D721Med (cell line): ENCODE results near the gene CEP85.
A peak's percentile ranks its signal among the peaks of the same experiment; 100 is the strongest.

Experiments used
- DNase-seq: peaks from one replicate; pipeline ENCODE4 v3.0.0; 2011; ENCODE audit warnings: low spot score; ENCODE audit not compliant: insufficient read length
- FAIRE-seq: peaks from 2 replicates; lab custom pipeline; 2011; peaks lifted over from hg19 to GRCh38; lab: Jason Lieb, UNC
- TF ChIP-seq, protein P1 (sequence below): IDR thresholded peaks from 2 replicates; pipeline ENCODE4 v1.5.1; 2012; ENCODE audit warnings: mild to moderate bottlenecking, control low read depth; ENCODE audit not compliant: insufficient read depth; ENCODE audit errors: missing control alignments

CEP85 gene

DNA sequence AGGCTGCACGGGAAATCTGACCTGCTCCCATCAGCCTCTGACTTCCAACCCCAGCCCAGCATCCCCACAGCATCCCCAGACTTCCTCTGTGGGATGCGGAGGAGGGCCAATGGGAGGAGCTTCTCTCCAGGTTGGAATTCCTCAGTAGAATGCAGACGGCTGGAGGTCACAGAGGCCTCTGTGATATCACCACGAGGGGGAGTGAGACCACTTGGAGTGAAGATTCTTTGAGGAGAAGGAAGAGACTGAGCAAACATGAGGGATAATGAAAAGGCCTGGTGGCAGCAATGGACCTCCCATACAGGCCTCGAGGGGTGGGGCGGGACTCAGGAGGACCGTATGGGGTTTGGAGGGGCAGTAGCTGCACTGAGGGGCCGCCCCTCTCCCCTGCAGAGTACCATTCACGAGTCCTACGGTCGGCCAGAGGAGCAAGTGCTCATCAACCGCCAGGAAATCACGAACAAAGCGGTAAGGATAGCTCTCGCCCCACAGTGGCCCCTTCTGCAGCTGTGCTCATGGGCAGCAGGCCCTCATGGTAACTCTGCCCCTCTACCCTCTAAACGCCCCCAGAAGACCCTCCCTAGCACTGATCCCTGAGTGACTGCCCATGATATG is 43.5 kb upstream of the CEP85 start, which contains the start of gene CATSPER4:
TSS of gene CATSPER4 (plus strand) at position 230 of the 615 bp plus-strand sequence. CDS start at position 256, 26 bp downstream.
- TF ChIP-seq, protein P1, sequence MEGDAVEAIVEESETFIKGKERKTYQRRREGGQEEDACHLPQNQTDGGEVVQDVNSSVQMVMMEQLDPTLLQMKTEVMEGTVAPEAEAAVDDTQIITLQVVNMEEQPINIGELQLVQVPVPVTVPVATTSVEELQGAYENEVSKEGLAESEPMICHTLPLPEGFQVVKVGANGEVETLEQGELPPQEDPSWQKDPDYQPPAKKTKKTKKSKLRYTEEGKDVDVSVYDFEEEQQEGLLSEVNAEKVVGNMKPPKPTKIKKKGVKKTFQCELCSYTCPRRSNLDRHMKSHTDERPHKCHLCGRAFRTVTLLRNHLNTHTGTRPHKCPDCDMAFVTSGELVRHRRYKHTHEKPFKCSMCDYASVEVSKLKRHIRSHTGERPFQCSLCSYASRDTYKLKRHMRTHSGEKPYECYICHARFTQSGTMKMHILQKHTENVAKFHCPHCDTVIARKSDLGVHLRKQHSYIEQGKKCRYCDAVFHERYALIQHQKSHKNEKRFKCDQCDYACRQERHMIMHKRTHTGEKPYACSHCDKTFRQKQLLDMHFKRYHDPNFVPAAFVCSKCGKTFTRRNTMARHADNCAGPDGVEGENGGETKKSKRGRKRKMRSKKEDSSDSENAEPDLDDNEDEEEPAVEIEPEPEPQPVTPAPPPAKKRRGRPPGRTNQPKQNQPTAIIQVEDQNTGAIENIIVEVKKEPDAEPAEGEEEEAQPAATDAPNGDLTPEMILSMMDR = peak; percentile 22
- DNase-seq = no peak
- no peak for FAIRE-seq

DNA sequence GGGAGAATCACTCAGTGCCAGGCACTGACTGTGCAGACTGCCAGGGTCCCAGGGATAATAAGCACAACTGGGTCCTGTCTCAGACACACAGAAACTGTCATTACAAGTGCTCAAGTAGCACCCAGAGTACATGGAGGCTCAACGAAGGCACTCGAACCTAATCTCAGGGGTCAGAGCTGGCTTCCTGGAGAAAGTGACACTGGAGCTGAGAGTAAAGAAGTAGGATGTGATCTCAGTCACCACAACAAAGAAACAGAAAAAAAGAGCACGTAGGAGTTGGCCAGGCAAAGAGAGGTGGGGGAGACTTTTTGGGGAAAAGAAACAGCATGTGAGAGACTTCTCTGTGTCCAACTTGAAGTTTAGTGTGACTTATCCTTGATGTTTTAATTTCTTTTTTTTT is 42.3 kb upstream of the CEP85 start:
- DNase-seq (no peak), FAIRE-seq (no peak)
- TF ChIP-seq, protein P1 = no peak

DNA sequence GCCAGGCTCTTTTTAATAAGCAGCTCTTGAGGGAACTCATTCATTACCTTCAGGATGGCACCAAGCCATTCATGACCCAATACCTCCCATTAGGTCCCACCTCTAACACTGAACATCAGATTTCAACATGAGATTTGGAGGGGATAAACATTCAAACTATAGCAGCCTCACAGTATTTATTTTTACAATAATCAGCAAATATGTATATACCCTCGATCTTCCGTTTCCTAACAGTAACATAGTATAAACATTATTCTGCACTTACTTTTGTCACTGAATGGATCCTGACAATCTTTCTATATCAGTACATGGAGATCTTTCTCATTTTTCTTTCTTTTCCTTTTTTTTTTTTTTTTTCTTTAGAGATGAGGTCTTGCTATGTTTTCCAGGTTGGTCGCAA is 38.2 kb upstream of the CEP85 start:
- DNase-seq = no peak
- no peak for FAIRE-seq
- TF ChIP-seq, protein P1 = no peak

DNA sequence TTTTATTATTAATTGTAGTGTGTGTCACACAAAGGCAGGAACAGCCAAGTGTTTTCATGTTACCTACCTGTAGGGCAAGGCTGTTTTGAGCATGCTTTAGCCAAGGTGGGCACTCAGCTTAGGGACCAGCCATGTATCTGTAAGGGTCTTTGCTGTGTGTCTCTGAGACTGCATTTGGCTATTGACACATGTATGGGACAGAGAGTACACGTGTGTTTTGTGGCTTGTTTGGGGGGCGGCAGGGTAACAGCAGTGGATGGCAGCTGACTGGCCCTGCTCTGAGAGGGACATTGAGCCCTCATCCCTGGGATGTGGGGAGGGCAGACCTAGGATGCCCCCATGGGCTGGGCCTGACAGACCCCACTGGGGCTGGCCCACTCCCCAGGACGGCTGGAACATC is 36.7 kb upstream of the CEP85 start:
- FAIRE-seq (no peak), DNase-seq (no peak)
- TF ChIP-seq, protein P1 = no peak

DNA sequence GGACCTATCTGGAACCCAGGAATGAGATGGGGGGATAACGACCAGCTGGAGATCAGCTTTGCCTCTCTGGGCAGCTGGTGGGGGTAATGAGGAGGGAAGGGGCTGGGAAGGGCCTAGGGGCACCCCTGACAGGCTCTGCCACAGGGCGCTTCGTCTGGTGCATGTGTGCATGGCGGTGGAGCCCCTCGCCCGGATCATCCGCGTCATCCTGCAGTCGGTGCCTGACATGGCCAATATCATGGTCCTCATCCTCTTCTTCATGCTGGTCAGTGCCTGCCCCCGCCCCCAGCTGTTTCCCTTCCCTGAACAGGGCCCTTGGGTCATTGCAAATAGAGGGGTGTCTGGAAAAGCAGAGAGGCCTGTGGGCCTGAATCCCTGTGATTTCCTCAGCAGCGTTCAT is 36.2 kb upstream of the CEP85 start:
- FAIRE-seq (no peak), DNase-seq (no peak)
- TF ChIP-seq, protein P1 = no peak

DNA sequence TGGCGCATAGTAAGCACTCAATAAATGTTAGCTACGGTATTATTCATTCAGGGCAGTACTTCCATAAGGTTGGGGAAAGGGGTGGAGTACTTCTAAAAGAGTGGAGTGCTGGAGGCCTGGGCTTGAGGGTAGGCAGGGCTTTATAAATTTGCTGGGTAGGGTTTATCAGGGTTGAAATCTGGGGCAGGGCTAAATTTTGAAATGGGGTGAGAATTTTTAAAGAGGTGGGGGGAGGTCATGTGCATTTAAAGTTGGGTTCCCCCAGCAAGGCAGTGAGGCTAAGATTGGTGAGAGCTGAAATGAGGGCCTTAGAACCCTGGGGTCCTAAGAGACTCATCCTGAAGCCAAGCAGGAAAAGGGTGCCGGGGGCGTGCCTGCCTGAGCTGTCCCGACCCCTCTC is 33.6 kb upstream of the CEP85 start:
- FAIRE-seq (no peak), DNase-seq (no peak)
- TF ChIP-seq, protein P1 = no peak

DNA sequence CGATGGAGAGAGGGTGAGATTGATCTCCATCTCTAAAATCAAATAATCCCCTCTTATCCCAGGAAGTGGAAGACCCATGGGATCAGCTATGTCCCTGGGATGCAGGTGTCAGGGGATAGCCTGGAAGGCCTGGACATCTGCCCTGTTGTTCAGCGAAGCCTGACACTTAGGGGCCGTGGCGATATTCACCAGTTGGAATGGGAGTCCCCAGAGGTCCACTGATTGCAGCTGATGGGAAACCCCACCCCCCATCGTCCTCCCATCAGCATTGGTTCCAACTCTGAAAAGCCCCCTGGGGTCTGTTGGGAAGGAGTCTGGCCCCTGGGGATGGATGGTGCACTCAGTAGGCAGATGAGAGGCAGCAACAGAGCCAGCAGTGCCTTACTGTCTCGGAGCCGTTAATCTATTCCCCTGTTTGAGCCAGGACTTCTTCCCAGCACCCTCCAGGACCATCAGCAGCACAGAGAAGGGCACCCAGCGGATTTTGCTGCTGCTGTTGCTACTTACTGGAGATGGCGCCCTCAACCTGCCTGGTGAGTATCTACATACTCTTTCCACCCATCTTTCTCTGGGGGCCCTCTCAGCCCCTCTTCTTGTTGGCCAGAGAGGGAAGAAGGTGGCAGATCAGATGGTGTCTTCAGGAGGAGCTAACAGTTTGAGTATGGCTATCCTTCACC is 30.2 kb upstream of the CEP85 start:
- FAIRE-seq (no peak), DNase-seq (no peak)
- TF ChIP-seq, protein P1 = no peak
